DMS53 treated with DMSO at 0.1 percent for 48 hours (cell line): ENCODE data around the gene CRLF1.
A peak's percentile ranks its signal among the peaks of the same experiment; 100 is the strongest.

ENCODE experiments used
- DNase-seq: peaks from one replicate; lab custom pipeline; 2025; ENCODE audit not compliant: unreplicated experiment; lab: John Stamatoyannopoulos, UW

CRLF1 gene, protein sequence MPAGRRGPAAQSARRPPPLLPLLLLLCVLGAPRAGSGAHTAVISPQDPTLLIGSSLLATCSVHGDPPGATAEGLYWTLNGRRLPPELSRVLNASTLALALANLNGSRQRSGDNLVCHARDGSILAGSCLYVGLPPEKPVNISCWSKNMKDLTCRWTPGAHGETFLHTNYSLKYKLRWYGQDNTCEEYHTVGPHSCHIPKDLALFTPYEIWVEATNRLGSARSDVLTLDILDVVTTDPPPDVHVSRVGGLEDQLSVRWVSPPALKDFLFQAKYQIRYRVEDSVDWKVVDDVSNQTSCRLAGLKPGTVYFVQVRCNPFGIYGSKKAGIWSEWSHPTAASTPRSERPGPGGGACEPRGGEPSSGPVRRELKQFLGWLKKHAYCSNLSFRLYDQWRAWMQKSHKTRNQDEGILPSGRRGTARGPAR

GRCh38 chr19:18606281-18607225 is at the start of gene CRLF1:
Gene CRLF1, minus strand, starts transcription at chr19:18606799. Its CDS starts 143 bp downstream, at chr19:18606656.
- no peak for DNase-seq

- DNase-seq = no peak
Observed at GRCh38 chr19:18655173-18655844, 48.7 kb upstream of the CRLF1 start.

DNA sequence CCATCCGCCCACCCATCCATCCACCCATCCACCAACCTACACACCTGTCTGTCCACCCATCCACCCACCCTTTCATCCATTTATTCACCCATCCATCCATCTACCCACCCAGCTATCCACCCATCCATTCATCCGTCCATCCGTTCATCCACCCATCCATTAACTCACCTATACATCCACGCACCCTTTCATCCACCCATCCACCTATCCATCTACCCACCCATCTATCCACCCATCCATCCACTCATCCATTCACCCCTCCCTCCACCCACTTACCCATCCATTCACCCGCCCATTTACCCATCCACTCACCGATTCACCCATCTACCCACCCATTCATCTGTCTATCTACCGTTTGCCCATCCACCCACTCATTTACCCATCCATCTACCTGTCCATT is 47.9 kb upstream of the CRLF1 start:
- no peak for DNase-seq

DNA sequence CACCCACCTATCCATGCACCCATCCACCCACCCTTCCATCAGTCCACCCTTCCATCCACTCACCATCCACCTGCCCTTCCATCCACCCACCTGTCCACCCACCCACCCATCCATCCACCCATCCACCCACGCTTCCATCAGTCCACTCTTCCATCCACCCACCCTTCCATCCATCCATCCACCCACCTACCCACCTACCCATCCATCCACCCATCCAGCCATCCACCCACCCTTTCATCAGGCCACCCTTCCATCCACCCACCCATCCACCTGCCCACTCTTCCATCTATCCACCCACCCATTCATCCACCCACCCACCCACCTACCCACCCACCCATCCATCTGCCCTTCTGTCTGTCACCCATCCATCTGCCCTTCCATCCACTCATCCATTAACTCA is 47.3 kb upstream of the CRLF1 start:
- DNase-seq = no peak

- no peak for DNase-seq
Observed at GRCh38 chr19:18651733-18652132, 45.1 kb upstream of the CRLF1 start.

DNA sequence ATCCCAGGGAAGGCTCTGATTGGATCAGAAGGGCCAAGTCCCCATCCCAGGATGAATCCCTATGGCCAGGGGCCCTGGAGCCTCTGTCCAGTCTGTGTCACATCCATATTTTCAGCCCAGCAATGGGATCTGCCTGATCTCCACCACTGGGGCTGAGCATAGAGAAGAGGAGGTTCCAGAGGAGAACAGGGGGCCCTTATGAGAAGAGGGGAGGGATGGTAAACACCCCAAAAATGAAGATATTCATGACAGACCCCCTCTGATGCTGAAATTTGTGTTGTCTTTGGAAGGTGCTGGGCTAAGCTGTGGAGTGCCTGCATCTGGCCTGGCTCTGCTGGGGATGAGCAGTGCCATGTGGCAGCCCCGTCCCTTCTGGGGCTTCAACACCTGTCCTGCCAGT is 44.7 kb upstream of the CRLF1 start:
- DNase-seq = no peak

- no peak for DNase-seq
Observed at GRCh38 chr19:18650468-18651041, 44.0 kb upstream of the CRLF1 start.

DNA sequence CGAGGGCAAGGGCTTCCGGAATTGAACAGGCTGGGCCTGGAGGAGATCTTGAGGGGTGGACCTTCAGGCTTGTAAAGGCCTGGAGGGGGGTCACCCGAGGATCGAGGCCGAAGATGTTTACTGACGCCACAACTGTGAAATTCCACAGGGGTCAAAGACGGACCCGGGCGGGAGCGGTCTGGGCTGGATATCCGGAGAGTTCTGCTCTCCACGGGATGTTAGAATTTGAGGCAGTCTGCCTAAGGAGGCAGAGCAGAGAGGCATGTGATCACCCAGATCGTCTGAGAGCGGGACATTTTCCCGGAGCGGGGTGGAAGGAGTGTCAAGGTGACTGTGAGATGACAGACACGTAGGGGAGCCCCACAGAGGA is 43.4 kb upstream of the CRLF1 start:
- DNase-seq = no peak

- no peak for DNase-seq
Observed at GRCh38 chr19:18649371-18650020, 42.9 kb upstream of the CRLF1 start.

DNA sequence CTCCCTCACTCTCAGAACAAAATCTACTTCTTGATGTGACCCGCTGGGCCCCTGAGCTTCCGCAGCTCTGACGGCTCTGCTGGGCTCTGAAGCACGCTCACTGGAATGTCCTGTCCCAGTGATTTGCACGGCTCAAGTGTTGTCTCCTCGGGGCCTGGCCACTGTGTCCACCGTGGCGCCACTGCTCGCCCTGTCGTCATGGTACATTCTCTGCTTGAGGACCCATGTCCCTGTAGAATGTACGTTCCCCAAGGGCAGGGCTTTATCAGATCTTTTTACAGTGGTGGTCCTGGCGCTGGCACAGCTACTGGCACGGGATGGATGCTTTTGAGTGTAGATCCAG is 42.3 kb upstream of the CRLF1 start:
- no peak for DNase-seq

- DNase-seq = no peak
Observed at GRCh38 chr19:18647807-18648206, 41.2 kb upstream of the CRLF1 start.

- no peak for DNase-seq
Observed at GRCh38 chr19:18647371-18647767, 40.8 kb upstream of the CRLF1 start.

DNA sequence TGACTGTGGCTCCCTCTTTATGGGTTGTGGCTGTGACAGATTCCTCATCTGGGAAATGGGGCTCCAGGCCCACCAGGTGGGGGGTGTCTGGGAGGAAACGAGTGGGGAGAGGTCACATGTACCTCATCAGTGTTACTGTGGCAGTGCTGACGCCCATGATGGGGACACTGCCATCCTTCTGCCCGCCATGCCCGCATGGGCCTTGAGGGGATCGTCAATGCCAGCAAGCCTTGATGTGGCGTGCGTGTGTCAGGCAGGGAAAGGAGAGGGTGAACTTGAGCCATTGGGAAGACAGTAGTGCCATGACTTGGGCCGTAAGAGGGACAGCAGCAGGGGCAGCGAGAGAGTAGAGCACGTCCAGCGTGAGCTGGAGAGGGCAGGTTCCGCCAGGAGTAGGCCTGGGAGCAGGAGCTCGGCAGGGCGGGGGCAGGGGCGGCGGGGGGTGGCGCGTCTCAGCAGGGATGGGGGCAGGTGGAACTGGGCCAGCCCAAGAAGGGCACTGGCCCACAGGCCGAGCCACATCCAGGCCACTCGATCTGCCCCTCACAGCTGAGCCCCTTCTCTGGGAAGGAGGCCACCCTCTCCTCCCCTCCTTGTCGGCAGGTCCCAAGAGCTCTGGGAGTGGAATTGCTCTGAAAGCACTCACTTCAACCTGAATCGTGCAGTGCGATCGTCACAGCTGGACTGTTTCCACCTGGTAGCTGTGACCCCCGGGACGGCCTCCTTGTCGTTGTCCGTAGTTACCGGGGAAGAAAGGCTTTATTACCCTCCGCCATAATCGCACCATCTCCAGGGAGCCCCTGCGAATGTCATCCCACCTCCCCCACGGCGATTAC is 40.2 kb upstream of the CRLF1 start:
- no peak for DNase-seq

- no peak for DNase-seq
Observed at GRCh38 chr19:18645035-18645511, 38.5 kb upstream of the CRLF1 start.

DNA sequence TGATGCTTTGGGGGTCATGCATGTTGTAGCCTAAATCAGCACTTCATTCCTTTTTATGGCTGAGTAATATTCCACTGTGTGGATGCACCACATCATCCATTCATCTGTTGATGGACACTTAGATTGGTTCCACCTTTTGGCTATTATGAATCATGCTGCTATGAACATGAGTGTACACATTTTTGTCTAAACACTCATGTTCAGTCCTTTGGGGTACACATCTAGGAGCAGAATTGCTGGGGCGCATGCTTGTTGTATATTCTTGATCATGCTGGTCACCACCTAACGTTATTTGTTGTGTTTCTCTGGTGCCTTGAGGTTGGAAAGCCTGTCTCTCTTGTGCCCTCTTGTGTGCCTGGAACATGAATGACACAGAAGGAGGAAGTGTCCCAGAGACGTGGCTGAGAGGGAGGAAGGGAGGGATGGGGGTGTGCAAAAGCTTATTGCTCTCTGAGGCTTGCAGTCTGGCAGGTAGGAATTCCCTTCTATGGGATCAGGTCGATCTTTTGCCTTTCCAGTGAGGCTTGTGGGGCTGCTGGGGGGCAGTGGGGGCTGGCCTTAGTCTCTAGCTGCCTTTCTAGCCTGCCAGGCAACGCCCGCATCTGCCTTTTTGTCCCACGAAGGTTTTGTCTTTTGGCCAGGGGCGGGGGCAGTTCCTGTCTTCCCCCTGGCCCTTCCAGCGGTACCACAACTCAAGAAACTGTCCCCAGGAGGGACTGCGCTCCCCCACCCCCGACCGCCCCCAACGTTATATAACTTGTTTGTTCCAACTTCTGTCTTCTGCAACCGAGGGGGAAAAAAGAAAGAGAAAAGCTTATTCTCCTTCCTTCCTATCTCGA is 37.8 kb upstream of the CRLF1 start:
- DNase-seq = no peak

DNA sequence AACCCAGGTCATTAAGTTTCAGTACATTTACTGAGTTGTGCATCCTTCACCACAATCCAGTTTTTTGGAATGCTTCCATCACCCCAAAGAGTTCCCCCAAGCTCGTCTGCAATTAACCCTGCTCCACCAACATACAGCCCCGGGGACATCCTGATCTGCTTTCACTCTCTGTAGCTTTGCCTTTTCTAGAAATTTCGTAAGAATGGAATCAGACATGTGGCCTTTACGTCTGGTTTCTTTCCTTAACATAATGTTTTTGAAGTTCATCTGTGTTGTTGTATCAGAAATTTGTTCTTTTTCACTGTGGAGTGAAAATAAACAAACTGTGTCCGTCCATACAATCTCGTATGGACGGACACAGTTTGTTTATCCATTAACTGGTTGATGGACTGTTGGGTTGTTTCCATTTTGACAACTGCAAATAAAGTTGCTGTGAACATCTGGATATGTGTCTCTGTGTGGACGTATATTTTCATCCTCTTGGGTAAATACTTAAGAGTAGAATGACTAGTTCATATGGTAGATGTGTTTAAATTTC is 33.2 kb upstream of the CRLF1 start:
- no peak for DNase-seq

GRCh38 chr19:18637673-18638630 is 31.4 kb upstream of the CRLF1 start:
- DNase-seq = peak; percentile 29
